Vagina (tissue), 2 donors: ENCODE results near the gene DHX38.

ENCODE experiments used
- CTCF ChIP-seq, 3 experiments: fragments of 450-650 bp in 2 of 3; fragments of 200-600 bp in 1 of 3; sonication (generic) in 1 of 3; IDR thresholded peaks; one replicate each; pipeline ENCODE4 v1.5.1; 2017 to 2019; ENCODE audit warnings: antibody characterized with exemption in 3 of 3, mild to moderate bottlenecking in 2 of 3, moderate library complexity in 2 of 3
- POLR2A ChIP-seq, 2 donors: fragments of 450-650 bp; IDR thresholded peaks; one replicate each; pipeline ENCODE4 v1.6.1; 2017; ENCODE audit warnings: antibody characterized with exemption in 2 of 2, mild to moderate bottlenecking in 2 of 2, moderate library complexity in 2 of 2
- POLR2AphosphoS5 ChIP-seq, 2 donors: sonication (generic); formaldehyde crosslinking; IDR thresholded peaks; one replicate each; pipeline ENCODE4 v1.9.0; 2017; ENCODE audit warnings: antibody characterized with exemption in 2 of 2, mild to moderate bottlenecking in 2 of 2, low read depth in 1 of 2; ENCODE audit not compliant: insufficient read depth in 1 of 2

- TF ChIP-seq CTCF (IDR thresholded peaks at IDR 0.05) (no peak), POLR2AphosphoS5 (IDR thresholded peaks at IDR 0.05; ENCODE audit: insufficient read depth in 1 of 2, low read depth in 1 of 2) (no peak), POLR2A (IDR thresholded peaks at IDR 0.05) (no peak)
These were observed 48.8 kb downstream of the DHX38 start for GRCh38 chr16:72142476-72142875.
